MM.1S (cell line): ENCODE results near the gene CNTFR.
"Not testable (repeated sequence)": the region's sequence is repeated elsewhere in the genome, so short reads cannot be mapped to it uniquely, and the experiment has no call there.

Experiments used
- DNase-seq: peaks from one replicate; pipeline ENCODE4 v3.0.0-alpha.2; 2015
- H2AFZ ChIP-seq: fragments of 300-600 bp; sonication (generic); 2 replicates; pipeline ENCODE4 v1.6.0; 2016; ENCODE audit warnings: antibody characterized with exemption, low read length
- H3F3A ChIP-seq: fragments of 300-600 bp; sonication (generic); 2 replicates; pipeline ENCODE4 v1.6.1; 2016; ENCODE audit warnings: mild to moderate bottlenecking, antibody characterized with exemption, low read length, moderate library complexity, mixed read lengths; ENCODE audit not compliant: insufficient read depth
- H3K27ac ChIP-seq: fragments of 300-600 bp; sonication (generic); 2 replicates; pipeline ENCODE4 v1.5.1; 2016; ENCODE audit warnings: mild to moderate bottlenecking, low read length
- H3K27me3 ChIP-seq: fragments of 300-600 bp; sonication (generic); replicated peaks from 2 replicates; pipeline ENCODE4 v1.6.0; 2016; ENCODE audit warnings: low read length; ENCODE audit not compliant: insufficient read depth
- H3K36me3 ChIP-seq: fragments of 300-600 bp; sonication (generic); replicated peaks from 2 replicates; pipeline ENCODE4 v1.6.1; 2016; ENCODE audit warnings: mild to moderate bottlenecking, low read length, mixed read lengths; ENCODE audit not compliant: insufficient read depth
- H3K4me1 ChIP-seq: fragments of 300-600 bp; sonication (generic); 2 replicates; pipeline ENCODE4 v1.6.1; 2016; ENCODE audit warnings: low read length, mixed read lengths
- H3K4me2 ChIP-seq: fragments of 300-600 bp; sonication (generic); 2 replicates; pipeline ENCODE4 v1.6.0; 2016; ENCODE audit warnings: low read depth, low read length
- H3K4me3 ChIP-seq: fragments of 300-600 bp; sonication (generic); 2 replicates; pipeline ENCODE4 v1.5.1; 2016; ENCODE audit warnings: low read length, mixed read lengths
- H3K79me2 ChIP-seq: fragments of 300-600 bp; sonication (generic); 2 replicates; pipeline ENCODE4 v1.6.1; 2016; ENCODE audit warnings: mixed run types, low read length, mixed read lengths
- H3K9ac ChIP-seq: fragments of 300-600 bp; sonication (generic); 2 replicates; pipeline ENCODE4 v1.6.1; 2016; ENCODE audit warnings: low read length, mixed read lengths
- H3K9me2 ChIP-seq: fragments of 300-600 bp; sonication (generic); replicated peaks from 2 replicates; pipeline ENCODE4 v1.6.1; 2016; ENCODE audit warnings: mild to moderate bottlenecking, low read length, mixed read lengths; ENCODE audit not compliant: insufficient read depth
- H3K9me3 ChIP-seq: fragments of 300-600 bp; sonication (generic); replicated peaks from 2 replicates; pipeline ENCODE4 v1.6.1; 2016; ENCODE audit warnings: mild to moderate bottlenecking, low read length, mixed read lengths; ENCODE audit not compliant: insufficient read depth
- H4K20me1 ChIP-seq: fragments of 300-600 bp; sonication (generic); 2 replicates; pipeline ENCODE4 v1.6.1; 2016; ENCODE audit warnings: mild to moderate bottlenecking, low read length, moderate library complexity, mixed read lengths; ENCODE audit not compliant: insufficient read depth
- EZH2 ChIP-seq: fragments of 300-600 bp; sonication (generic); optimal IDR thresholded peaks from 2 replicates; pipeline ENCODE3; 2017; ENCODE audit warnings: low read depth, mild to moderate bottlenecking, antibody characterized with exemption, low read length, mixed read lengths
- EZH2phosphoT487 ChIP-seq: fragments of 300-600 bp; sonication (generic); IDR thresholded peaks from 2 replicates; pipeline ENCODE4 v1.6.1; 2018; ENCODE audit warnings: antibody characterized with exemption, low read length
- TF ChIP-seq, protein P1 (sequence below): fragments of 300-600 bp; sonication (generic); IDR thresholded peaks from 2 replicates; pipeline ENCODE4 v1.5.1; 2016; ENCODE audit warnings: antibody characterized with exemption, low read length, mixed read lengths

Gene CNTFR

DNA sequence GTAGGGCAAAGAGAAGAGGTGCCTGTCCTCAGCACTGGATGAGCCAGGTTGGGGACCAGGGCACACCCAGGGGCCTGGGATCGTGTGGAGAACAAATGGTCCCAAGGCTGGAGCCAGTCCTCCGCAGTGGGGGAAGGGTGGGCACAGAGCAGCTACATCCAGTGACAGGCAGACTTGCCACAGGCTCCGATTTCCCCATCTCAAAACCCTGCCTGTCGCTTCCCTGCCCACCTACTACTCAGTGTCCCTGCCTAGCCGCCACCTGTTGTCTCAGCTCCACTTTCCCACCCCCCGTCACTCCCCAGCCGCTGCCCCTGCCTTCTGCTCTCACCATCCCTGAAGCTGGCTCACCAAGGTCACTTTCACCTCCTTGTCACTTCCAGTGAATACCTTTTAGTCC lies 52.8 kb downstream of the CNTFR start:
- no peaks in the 10 kb centered on the region for H3K9me3 ChIP-seq
- TF ChIP-seq, protein P1, sequence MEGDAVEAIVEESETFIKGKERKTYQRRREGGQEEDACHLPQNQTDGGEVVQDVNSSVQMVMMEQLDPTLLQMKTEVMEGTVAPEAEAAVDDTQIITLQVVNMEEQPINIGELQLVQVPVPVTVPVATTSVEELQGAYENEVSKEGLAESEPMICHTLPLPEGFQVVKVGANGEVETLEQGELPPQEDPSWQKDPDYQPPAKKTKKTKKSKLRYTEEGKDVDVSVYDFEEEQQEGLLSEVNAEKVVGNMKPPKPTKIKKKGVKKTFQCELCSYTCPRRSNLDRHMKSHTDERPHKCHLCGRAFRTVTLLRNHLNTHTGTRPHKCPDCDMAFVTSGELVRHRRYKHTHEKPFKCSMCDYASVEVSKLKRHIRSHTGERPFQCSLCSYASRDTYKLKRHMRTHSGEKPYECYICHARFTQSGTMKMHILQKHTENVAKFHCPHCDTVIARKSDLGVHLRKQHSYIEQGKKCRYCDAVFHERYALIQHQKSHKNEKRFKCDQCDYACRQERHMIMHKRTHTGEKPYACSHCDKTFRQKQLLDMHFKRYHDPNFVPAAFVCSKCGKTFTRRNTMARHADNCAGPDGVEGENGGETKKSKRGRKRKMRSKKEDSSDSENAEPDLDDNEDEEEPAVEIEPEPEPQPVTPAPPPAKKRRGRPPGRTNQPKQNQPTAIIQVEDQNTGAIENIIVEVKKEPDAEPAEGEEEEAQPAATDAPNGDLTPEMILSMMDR, result no peak
- TF ChIP-seq EZH2 (no peak), EZH2phosphoT487 (no peak)
- H3K27me3 ChIP-seq, result peaks cover 10% of the 10 kb centered on the region; the same call in 1 of the 2 replicates
- H3K9me2 ChIP-seq, result no peaks in the 10 kb centered on the region
- H3K4me2 ChIP-seq, result no peak overlapping the region
- no peaks in the 10 kb centered on the region for H3F3A ChIP-seq
- no peak overlapping the region for H2AFZ ChIP-seq
- DNase-seq, result no peak
- H4K20me1 ChIP-seq, result no peaks in the 10 kb centered on the region
- no peak overlapping the region for H3K4me3 ChIP-seq
- no peaks in the 10 kb centered on the region for H3K79me2 ChIP-seq
- H3K27ac ChIP-seq, result no peak overlapping the region
- H3K36me3 ChIP-seq, result no peaks in the 10 kb centered on the region
- H3K4me1 ChIP-seq, result no peaks in the 10 kb centered on the region
- no peak overlapping the region for H3K9ac ChIP-seq

DNA sequence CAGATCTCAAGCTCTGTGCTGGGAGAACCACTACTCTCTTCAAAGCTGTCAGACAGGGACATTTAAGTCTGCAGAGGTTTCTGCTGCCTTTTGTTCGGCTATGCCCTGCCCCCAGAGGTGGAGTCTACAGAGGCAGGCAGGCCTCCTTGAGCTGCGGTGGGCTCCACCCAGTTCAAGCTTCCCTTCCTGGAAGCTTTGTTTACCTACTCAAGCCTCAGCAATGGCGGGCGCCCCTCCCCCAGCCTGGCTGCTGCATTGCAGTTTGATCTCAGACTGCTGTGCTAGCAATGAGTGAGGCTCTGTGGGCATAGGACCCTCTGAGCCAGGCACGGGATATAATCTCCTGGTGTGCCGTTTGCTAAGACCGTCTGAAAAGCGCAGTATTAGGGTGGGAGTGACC lies 57.5 kb downstream of the CNTFR start:
- not testable (repeated sequence) for H3K9me3 ChIP-seq, H3K4me3 ChIP-seq, H3K9ac ChIP-seq, H3K4me1 ChIP-seq, H3K4me2 ChIP-seq, DNase-seq, H2AFZ ChIP-seq, H3K79me2 ChIP-seq, H3F3A ChIP-seq, H4K20me1 ChIP-seq, H3K9me2 ChIP-seq, H3K36me3 ChIP-seq, H3K27me3 ChIP-seq, H3K27ac ChIP-seq

DNA sequence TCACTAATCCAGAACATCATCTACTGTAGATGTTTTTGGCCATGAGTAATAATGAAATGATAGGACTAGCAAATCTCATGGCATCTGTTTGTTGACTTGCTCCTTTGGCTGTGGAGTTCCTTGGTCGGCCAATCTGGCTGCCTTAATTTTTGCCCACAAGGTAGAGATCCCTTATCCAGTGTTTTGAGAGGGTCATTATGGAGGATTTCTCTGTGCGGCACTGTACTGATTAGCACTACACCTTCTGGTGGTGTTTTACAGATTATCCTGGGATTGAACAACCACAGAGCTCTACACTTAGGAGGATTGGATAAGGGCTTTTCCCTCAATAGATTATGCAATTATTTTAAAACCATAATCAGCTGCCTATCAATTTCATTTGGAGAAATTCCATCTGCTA lies 63.5 kb downstream of the CNTFR start:
- Histone ChIP-seq H3K4me3 (no peak overlapping the region), H2AFZ (no peak overlapping the region), H3K27ac (no peak overlapping the region), H3F3A (0 out of 2 replicates have a peak, but pooled peaks cover 3% of the 10 kb centered on the region), H3K9ac (no peak overlapping the region), H3K9me3 (no peaks in the 10 kb centered on the region), H3K79me2 (no peaks in the 10 kb centered on the region), H3K36me3 (no peaks in the 10 kb centered on the region), H3K27me3 (peaks cover 29% of the 10 kb centered on the region), H4K20me1 (no peaks in the 10 kb centered on the region), H3K4me1 (0 out of 2 replicates have a peak, but pooled peaks cover 4% of the 10 kb centered on the region), H3K4me2 (no peak overlapping the region), H3K9me2 (no peaks in the 10 kb centered on the region)
- TF ChIP-seq, protein P1, result no peak
- TF ChIP-seq EZH2 (no peak), EZH2phosphoT487 (no peak)
- no peak for DNase-seq

DNA sequence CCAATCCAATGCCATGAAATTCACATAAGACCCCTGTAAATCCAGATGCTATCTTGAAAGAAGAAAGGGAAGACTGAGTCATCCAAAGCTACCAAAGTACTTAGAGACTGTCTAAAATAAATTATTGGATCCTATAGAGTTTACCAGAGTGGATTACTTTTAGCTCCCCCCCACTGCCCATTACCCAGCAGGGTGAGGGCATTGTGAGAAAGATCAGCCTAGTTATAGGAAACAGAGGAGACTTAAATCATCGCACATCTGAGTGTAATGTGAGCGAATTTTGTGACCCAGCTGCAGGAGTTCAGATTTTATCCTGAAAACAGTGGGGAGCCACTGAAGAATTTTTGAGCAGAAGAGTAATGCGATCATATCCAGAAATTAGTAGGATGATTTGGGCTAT lies 65.2 kb downstream of the CNTFR start:
- no peaks in the 10 kb centered on the region for H4K20me1 ChIP-seq
- H3K9me3 ChIP-seq, result no peaks in the 10 kb centered on the region
- no peaks in the 10 kb centered on the region for H3K36me3 ChIP-seq
- H3K27ac ChIP-seq, result no peak overlapping the region
- peaks cover 29% of the 10 kb centered on the region for H3K27me3 ChIP-seq
- no peak overlapping the region for H2AFZ ChIP-seq
- no peaks in the 10 kb centered on the region for H3K79me2 ChIP-seq
- TF ChIP-seq EZH2phosphoT487, result no peak
- no peak for TF ChIP-seq EZH2
- TF ChIP-seq, protein P1, result no peak
- no peak overlapping the region for H3K9ac ChIP-seq
- no peaks in the 10 kb centered on the region for H3K9me2 ChIP-seq
- H3F3A ChIP-seq, result 0 out of 2 replicates have a peak, but pooled peaks cover 3% of the 10 kb centered on the region
- no peak overlapping the region for H3K4me2 ChIP-seq
- H3K4me1 ChIP-seq, result 0 out of 2 replicates have a peak, but pooled peaks cover 4% of the 10 kb centered on the region
- DNase-seq, result no peak
- no peak overlapping the region for H3K4me3 ChIP-seq
